A673 (cell line): ENCODE measurements around the gene PTGDR.

Source experiments
- CTCF ChIP-seq: fragments of 300-800, 200-600 bp; sonication (generic); conservative IDR thresholded peaks from 2 replicates; pipeline ENCODE4 v1.5.1; 2017; ENCODE audit warnings: low read depth, mild to moderate bottlenecking, antibody characterized with exemption, low read length, moderate library complexity, mixed read lengths
- EZH2 ChIP-seq: fragments of 200-600 bp; sonication (generic); IDR thresholded peaks from 2 replicates; pipeline ENCODE4 v1.6.1; 2017; ENCODE audit warnings: borderline replicate concordance, low read depth, mild to moderate bottlenecking, mixed read lengths, antibody characterized with exemption, low read length; ENCODE audit not compliant: poor library complexity, severe bottlenecking

- TF ChIP-seq CTCF = no peak
- TF ChIP-seq EZH2 = no peak
These were observed 22.5 kb upstream of the PTGDR start for GRCh38 chr14:52244997-52245396.
